Colonic mucosa (tissue), 4 donors: Measurements from ENCODE around the gene SMPD4. TPM values are rescaled to one million over a fixed set of nuclear protein-coding genes. Genes with fewer than 3 reads are reported as not detected.
A peak's percentile ranks its signal among the peaks of the same experiment; 100 is the strongest.
"Not testable (repeated sequence)": the region's sequence is repeated elsewhere in the genome, so short reads cannot be mapped to it uniquely, and the experiment has no call there.

Source experiments
- DNase-seq: peaks from one replicate; pipeline ENCODE4 v3.0.0-alpha.2; 2020
- H3K27ac ChIP-seq: fragments of 200-600 bp; one replicate; pipeline ENCODE4 v1.8.0; 2021
- H3K27me3 ChIP-seq: fragments of 200-600 bp; one replicate; pipeline ENCODE4 v1.8.0; 2021
- H3K36me3 ChIP-seq: fragments of 200-600 bp; one replicate; pipeline ENCODE4 v1.8.0; 2021
- H3K4me1 ChIP-seq: fragments of 200-600 bp; one replicate; pipeline ENCODE4 v1.8.0; 2021; ENCODE audit warnings: mild to moderate bottlenecking
- H3K4me3 ChIP-seq: fragments of 200-600 bp; one replicate; pipeline ENCODE4 v1.8.0; 2021
- H3K9ac ChIP-seq, 2 donors: one replicate each; pipeline ENCODE4 v1.7.0; 2013; ENCODE audit warnings: control low read depth in 2 of 2, low read depth in 2 of 2, low read length in 2 of 2
- H3K9me3 ChIP-seq: fragments of 200-600 bp; one replicate; pipeline ENCODE4 v1.8.0; 2021
- CTCF ChIP-seq: fragments of 200-600 bp; IDR thresholded peaks from one replicate; pipeline ENCODE4 v1.8.0; 2022; ENCODE audit warnings: antibody characterized with exemption, mild to moderate bottlenecking
- intact Hi-C: fragments of 100-400 bp; cut with DNase I; formaldehyde crosslinking; loops from one replicate; pipeline ENCODE4 v1.14.1; 2022
- total RNA-seq, 2 donors: library from RNA; stranded (reverse); fragmentation: NEBNext Ultra II Directional in 1 of 2; extraction: Animal tissue kit (Norgen Biotek cat#: 25700) in 1 of 2; gene quantifications; one replicate each; pipeline ENCODE4 v1.2.1, GENCODE V29; 2021
- donor health status: healthy.
- donor health status: DM: no; HTN: no; CAD: no.
- donor health status: DM: no; HTN: no; CAD: no.

SMPD4 gene
- total RNA-seq, 2 donors from 2014 or later, result 32.4 to 73.0 TPM

- DNase-seq, result no peak
- Histone ChIP-seq H3K27me3 (no peaks in the 10 kb centered on the region), H3K9me3 (no peaks in the 10 kb centered on the region), H3K36me3 (no peaks in the 10 kb centered on the region), H3K27ac (no peak overlapping the region), H3K9ac (no peak overlapping the region), H3K4me3 (no peak overlapping the region), H3K4me1 (no peaks in the 10 kb centered on the region)
- no peak for TF ChIP-seq CTCF
- intact Hi-C loops, result loop anchor here (5.0 kb wide), 1 partner anchor 176 kb away; no protein-coding TSS in a partner anchor
Observed at GRCh38 chr2:130156624-130157004, 24.8 kb downstream of the SMPD4 start.

DNA sequence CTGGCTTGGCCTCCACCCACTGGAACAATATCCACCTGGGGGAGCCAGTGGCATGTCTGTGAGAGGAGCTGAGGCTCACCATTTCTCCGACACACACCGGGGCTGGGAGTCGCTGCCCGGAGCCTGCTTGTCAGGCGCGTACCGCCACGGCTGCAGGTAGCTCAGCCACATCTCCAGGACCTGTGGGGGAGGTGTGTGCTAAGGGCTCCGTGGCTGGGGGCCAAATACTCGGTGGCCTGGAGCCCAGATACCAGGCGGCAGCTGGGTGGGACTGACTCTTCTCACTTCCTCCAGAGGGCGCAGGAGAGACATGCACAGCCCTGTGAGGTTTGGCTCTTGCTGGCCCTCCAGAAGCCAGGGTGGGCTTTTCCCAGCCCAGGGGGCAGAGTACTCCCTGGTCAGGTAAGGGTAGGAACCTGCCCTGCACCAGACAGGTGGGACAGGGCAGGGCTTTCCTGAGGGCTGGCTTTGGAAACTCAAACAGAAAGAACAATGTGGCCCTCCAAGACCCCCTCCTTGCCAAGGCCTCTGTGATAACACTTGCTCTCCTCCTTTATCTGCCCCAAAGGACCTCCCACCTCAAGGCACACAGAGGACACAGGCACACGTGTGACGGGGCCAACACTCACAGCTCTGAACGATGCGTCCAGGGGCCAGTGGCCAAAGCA is 25.3 kb downstream of the SMPD4 start:
- peak; percentile 54 for TF ChIP-seq CTCF
- not testable (repeated sequence) for H3K4me3 ChIP-seq, H3K9me3 ChIP-seq, H3K4me1 ChIP-seq, H3K9ac ChIP-seq, H3K36me3 ChIP-seq, H3K27ac ChIP-seq, H3K27me3 ChIP-seq
- intact Hi-C loops, result loop anchor here (5.0 kb wide), 1 partner anchor 176 kb away; no protein-coding TSS in a partner anchor
- peak; percentile 49 for DNase-seq

- Histone ChIP-seq H3K4me3 (no peak overlapping the region), H3K4me1 (no peaks in the 10 kb centered on the region), H3K9me3 (no peaks in the 10 kb centered on the region), H3K27ac (no peak overlapping the region), H3K9ac (no peak overlapping the region), H3K27me3 (no peaks in the 10 kb centered on the region), H3K36me3 (no peaks in the 10 kb centered on the region)
- TF ChIP-seq CTCF, result no peak
- DNase-seq, result no peak
- intact Hi-C loops, result loop anchor here (5.0 kb wide), 1 partner anchor 177 kb away; no protein-coding TSS in a partner anchor
Observed at GRCh38 chr2:130154773-130155765, 26.3 kb downstream of the SMPD4 start.

GRCh38 chr2:130154423-130154770 is 27.0 kb downstream of the SMPD4 start:
- H3K27me3 ChIP-seq, H3K4me3 ChIP-seq, H3K9me3 ChIP-seq, DNase-seq, H3K36me3 ChIP-seq, H3K27ac ChIP-seq, H3K4me1 ChIP-seq, H3K9ac ChIP-seq, intact Hi-C loops: not testable (repeated sequence)

- H3K9me3 ChIP-seq, intact Hi-C loops, H3K27ac ChIP-seq, H3K4me3 ChIP-seq, H3K4me1 ChIP-seq, DNase-seq, H3K36me3 ChIP-seq, H3K9ac ChIP-seq, H3K27me3 ChIP-seq: not testable (repeated sequence)
Observed at GRCh38 chr2:130153721-130154422, 27.5 kb downstream of the SMPD4 start.

DNA sequence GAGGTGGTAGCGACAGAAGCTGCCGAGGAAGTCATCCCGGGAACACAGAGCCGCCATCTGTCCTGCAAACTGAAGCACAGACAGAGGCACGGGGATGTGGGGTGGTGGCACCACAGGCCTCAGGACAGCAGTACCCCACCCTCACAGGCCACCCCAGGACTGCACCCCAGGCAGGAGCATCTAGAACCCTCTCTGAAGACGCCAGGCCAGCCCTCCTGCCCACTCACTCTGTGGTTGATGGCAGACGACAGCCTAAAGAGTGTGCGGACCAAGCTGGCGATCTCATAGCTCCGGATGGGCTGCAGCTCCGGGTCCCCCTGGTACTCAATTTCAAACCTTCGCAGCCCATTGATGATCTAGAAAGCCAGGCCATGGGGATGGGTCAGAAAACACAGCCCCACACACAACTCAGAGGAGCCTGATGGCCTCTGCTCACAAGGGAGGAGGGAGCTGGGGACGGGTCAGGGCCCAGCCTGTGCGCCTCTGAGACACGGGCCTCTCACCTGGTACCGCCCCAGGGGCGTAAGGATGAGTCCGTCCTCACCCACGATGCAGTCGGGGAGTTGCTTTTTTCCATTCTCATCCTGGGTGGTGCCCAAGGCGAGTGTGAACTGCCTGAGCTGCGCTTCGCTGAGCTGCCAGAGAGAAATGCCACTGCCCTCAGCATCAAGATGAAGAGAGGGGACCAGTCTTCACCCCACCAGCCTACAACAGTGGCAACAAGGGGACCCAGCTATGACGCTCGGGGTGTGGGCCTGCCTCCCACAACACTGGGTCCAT is 28.4 kb downstream of the SMPD4 start:
- no peaks in the 10 kb centered on the region for H3K9me3 ChIP-seq
- no peak for TF ChIP-seq CTCF
- no peak overlapping the region for H3K9ac ChIP-seq
- intact Hi-C loops, result no loop called here
- no peaks in the 10 kb centered on the region for H3K4me1 ChIP-seq
- no peaks in the 10 kb centered on the region for H3K36me3 ChIP-seq
- H3K27ac ChIP-seq, result no peak overlapping the region
- DNase-seq, result no peak
- H3K27me3 ChIP-seq, result no peaks in the 10 kb centered on the region
- H3K4me3 ChIP-seq, result no peak overlapping the region

DNA sequence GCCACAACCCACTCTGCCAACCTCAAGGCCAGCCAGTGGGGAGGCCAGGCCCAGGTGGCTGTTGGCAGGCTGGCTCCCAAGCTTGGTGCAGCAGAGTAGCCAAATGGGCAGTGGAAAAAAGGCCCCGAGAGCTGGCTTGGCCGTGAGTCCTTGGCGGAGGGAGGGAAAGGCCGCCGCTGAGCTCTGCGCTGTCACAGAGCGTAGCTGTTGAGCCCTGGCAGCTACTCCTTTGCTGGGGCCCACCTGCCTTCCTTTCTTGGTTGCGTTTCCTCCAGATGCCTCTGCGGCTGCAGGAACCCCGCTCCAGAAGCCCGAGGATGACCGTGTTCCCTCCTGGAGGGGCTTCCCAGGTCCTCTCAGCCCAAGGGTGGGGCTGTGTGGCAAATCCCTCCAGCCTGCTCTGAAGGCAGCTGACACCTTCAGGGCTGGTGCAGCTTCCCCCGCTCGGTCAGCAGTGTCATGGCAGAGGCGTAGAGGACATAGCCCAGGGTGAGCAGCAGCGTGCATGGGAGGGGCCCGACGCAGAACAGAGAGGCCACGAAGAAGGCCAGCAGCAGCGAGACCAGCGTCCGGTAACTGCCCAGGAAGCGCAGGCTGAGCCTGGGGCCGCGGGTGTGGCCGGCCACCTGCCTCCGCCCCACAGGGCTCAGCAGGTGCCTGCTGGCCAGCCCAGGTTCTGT is 29.1 kb downstream of the SMPD4 start:
- H3K27ac ChIP-seq, H3K9me3 ChIP-seq, H3K4me3 ChIP-seq, H3K27me3 ChIP-seq, H3K36me3 ChIP-seq, H3K4me1 ChIP-seq, intact Hi-C loops, H3K9ac ChIP-seq, DNase-seq: not testable (repeated sequence)

DNA sequence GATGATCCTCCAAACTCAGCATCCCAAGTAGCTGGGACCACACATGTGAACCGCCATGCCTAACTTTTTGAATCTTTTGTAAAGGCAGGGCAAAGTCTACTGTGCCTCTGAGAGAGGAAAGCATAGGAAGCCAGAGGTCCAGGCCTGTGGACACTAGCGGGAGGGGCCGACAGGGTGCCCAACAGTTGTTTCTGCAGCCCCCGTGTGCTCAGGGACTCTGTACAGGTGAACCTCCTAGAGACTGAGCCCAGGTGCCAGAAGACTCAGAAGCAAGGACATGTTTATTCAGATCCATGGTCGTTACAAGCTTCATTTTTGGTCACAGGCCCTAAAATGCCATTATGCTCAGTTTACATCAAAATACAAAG is 30.3 kb downstream of the SMPD4 start:
- DNase-seq, H3K4me3 ChIP-seq, H3K27me3 ChIP-seq, H3K36me3 ChIP-seq, H3K4me1 ChIP-seq, H3K9me3 ChIP-seq, H3K9ac ChIP-seq, intact Hi-C loops, H3K27ac ChIP-seq: not testable (repeated sequence)
